ENCODE results near the gene KIF25.

KIF25 gene, protein sequence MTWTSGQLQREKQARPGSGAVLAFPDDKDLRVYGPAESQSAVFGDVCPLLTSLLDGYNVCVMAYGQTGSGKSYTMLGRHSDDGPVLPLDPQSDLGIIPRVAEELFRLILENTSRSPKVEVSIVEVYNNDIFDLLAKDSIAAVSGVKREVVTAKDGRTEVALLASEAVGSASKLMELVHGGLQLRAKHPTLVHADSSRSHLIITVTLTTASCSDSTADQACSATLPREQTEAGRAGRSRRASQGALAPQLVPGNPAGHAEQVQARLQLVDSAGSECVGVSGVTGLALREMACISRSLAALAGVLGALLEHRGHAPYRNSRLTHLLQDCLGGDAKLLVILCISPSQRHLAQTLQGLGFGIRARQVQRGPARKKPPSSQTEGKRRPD

DNA sequence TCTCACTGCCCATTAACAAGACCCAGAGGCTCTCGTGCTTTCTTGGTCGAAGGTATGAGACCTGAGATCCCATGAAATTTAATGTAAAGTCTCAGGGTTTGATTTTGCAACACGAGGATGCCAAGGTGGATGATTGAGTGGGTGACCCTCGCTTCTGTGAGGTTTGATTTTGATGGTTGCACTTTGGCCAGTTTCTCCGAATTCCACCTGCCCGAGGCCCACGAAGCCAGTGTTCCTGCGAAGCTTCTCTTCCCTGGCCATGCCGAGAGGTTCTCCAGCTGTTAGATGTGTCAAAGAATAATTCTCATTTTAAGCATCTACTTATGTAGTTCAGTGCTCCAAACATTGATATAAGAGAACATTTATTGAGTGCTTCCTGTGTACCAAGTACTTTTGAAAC is at the start of gene KIF25:
Gene KIF25 (plus strand): TSS at position 30 of the 400 bp plus-strand sequence. CDS start 31,915 bp downstream, outside the sequence.
- TF ChIP-seq, protein P1, sequence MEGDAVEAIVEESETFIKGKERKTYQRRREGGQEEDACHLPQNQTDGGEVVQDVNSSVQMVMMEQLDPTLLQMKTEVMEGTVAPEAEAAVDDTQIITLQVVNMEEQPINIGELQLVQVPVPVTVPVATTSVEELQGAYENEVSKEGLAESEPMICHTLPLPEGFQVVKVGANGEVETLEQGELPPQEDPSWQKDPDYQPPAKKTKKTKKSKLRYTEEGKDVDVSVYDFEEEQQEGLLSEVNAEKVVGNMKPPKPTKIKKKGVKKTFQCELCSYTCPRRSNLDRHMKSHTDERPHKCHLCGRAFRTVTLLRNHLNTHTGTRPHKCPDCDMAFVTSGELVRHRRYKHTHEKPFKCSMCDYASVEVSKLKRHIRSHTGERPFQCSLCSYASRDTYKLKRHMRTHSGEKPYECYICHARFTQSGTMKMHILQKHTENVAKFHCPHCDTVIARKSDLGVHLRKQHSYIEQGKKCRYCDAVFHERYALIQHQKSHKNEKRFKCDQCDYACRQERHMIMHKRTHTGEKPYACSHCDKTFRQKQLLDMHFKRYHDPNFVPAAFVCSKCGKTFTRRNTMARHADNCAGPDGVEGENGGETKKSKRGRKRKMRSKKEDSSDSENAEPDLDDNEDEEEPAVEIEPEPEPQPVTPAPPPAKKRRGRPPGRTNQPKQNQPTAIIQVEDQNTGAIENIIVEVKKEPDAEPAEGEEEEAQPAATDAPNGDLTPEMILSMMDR (IDR thresholded peaks at IDR 0.05; ENCODE audit: insufficient read depth, low read depth, low read length, missing control alignments), result no peak
- H3K4me3 ChIP-seq (ENCODE audit: low read length), result no peak within 1 kb of the TSS

DNA sequence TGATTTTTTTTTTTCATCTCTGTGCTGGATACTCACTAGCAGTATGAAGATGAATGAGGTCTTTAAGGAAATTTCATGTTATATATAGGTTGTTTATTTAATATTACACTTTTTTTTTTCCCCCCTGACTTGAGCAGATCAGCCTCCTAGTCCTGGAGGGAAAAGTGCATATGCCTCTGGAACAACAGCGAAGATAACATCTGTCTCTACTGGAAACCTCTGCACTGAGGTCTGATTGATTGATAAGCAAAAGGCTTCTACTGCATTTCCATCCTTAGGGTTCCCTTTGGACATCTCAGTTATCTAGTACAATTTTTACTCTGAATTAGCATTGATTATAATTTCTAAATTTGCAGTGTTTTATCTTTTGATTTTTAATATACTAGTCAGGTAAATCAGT is 49.8 kb upstream of the KIF25 start:
- TF ChIP-seq, protein P1 (IDR thresholded peaks at IDR 0.05; ENCODE audit: insufficient read depth, low read depth, low read length, missing control alignments), result no peak
- no peak for DNase-seq (ENCODE audit: low read depth)
- H3K4me3 ChIP-seq (ENCODE audit: low read length), result no peak overlapping the region

More for the DNA sequence above, at the start of gene KIF25:
- no peak for DNase-seq (ENCODE audit: low read depth)

DNA sequence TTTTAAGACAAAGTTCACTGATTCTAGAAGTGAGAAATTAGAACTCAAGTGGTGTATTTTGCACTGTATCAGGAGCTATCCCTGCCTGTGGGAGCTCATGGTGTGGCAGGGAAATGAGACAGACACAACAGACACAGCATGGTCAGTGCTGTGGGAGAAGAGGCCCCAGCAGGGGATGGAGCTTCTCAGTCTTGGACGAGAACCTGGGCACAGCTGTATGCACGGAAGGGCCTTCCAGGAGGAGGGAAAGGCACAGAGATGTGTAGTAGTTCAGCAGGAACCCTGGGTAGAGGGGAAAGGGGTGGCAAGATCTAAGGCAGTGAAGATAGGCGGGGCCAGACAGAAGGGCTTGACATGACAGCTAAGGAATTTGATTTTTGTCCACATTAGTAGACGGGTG is 48.8 kb upstream of the KIF25 start:
- DNase-seq (ENCODE audit: low read depth), result no peak
- TF ChIP-seq, protein P1 (IDR thresholded peaks at IDR 0.05; ENCODE audit: insufficient read depth, low read depth, low read length, missing control alignments), result no peak
- H3K4me3 ChIP-seq (ENCODE audit: low read length), result no peak overlapping the region

DNA sequence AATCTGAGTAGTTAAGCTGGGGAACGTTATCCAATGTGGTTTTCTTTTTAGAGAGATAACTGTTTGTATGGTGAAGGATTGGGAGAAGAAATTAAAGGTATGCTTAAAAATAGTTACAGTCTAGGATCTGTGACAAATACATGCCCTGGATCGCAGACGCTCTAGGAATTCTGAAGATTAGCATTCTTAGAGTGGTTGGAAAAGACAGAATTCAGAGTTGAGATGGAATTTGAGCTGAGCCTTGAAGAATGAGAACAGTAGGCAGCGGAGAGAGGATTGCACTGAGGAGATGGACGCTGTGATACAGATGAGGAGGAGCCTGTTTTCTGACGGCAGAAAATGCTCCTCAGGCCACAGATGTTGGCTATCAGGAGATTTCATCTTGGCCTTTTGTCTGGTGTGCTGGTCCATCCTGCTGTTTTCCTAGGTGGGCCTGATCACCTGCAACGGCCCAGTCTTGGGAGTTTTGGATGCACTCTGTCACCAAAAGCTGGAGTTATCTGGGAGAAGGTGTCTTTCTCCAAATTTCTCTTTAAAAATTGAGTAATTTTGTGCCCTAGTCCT is 48.3 kb upstream of the KIF25 start:
- no peak overlapping the region for H3K4me3 ChIP-seq (ENCODE audit: low read length)
- no peak for DNase-seq (ENCODE audit: low read depth)
- TF ChIP-seq, protein P1 (IDR thresholded peaks at IDR 0.05; ENCODE audit: insufficient read depth, low read depth, low read length, missing control alignments), result no peak

DNA sequence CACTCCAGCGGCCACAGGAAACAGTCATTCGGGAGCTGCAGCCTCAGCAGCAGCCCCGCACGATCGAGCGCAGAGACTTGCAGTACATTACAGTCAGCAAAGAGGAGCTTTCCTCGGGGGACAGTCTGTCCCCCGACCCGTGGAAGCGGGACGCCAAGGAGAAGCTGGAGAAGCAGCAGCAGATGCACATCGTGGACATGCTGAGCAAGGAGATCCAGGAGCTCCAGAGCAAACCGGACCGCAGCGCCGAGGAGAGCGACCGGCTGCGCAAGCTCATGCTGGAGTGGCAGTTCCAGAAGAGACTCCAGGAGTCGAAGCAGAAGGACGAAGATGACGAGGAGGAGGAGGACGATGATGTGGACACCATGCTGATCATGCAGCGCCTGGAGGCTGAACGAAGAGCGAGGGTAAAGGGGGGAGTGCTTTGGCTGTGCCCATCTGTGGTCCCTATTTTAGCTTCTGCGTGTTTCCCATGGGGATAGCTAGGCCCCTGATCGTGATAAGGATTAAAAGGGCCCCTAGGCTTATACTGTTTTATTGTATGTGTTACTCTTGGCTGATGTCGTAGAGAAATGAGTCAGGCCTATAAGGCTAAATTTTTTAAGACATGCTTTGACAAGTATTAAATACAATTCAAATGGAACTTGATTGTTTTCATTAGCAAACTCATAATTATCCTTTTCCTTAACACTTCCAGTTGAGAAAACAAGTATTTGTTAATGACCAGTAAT is 45.5 kb upstream of the KIF25 start:
- peak; percentile 63 for DNase-seq (ENCODE audit: low read depth)
- TF ChIP-seq, protein P1 (IDR thresholded peaks at IDR 0.05; ENCODE audit: insufficient read depth, low read depth, low read length, missing control alignments), result no peak
- H3K4me3 ChIP-seq (ENCODE audit: low read length), result no peak overlapping the region

DNA sequence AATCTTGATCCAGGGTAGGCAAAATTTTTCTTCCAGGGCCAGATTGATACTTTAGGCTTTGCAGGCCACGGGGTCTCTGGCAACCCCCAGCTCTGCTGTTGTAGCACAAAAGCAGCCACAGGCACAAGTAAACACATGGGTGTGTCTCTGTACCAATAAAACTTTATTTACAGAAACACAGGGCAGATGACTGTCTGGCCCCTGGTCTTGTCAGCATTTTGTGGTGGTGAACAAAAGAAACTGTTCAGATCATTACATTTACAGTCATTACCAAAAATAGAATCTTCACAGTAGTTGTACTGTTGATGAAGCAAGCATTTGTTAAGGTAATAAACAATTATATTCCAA is 45.0 kb upstream of the KIF25 start:
- DNase-seq (ENCODE audit: low read depth), result peak; percentile 40
- H3K4me3 ChIP-seq (ENCODE audit: low read length), result no peak overlapping the region
- TF ChIP-seq, protein P1 (IDR thresholded peaks at IDR 0.05; ENCODE audit: insufficient read depth, low read depth, low read length, missing control alignments), result no peak

All from epithelial cell of esophagus (primary cell).